HG02852 (cell line): ENCODE measurements around the gene TBL1XR1.

Experiments
- ATAC-seq: cut with Tn5 transposase; IDR thresholded peaks from one replicate; pipeline ENCODE4 v1.9.1; 2021; ENCODE audit warnings: mild to moderate bottlenecking, moderate library complexity; ENCODE audit not compliant: unreplicated experiment

Gene TBL1XR1

GRCh38 chr3:177197041-177197726 lies at the start of gene TBL1XR1:
TSS of gene TBL1XR1 (minus strand) at chr3:177197482. CDS start at chr3:177064977, 132,505 bp downstream.
- peak; percentile 45 for ATAC-seq

- ATAC-seq, result no peak
These were observed 48.0 kb upstream of the TBL1XR1 start for GRCh38 chr3:177245250-177245649.

GRCh38 chr3:177244606-177245005 lies 47.3 kb upstream of the TBL1XR1 start:
- no peak for ATAC-seq

GRCh38 chr3:177238686-177239216 lies 41.5 kb upstream of the TBL1XR1 start:
- no peak for ATAC-seq

GRCh38 chr3:177237206-177237605 lies 39.9 kb upstream of the TBL1XR1 start:
- no peak for ATAC-seq

GRCh38 chr3:177236704-177237103 lies 39.4 kb upstream of the TBL1XR1 start:
- ATAC-seq, result no peak

GRCh38 chr3:177234121-177234520 lies 36.8 kb upstream of the TBL1XR1 start:
- no peak for ATAC-seq

GRCh38 chr3:177231242-177231641 lies 34.0 kb upstream of the TBL1XR1 start:
- no peak for ATAC-seq

- no peak for ATAC-seq
These were observed 33.4 kb upstream of the TBL1XR1 start for GRCh38 chr3:177230641-177231040.

GRCh38 chr3:177229791-177230190 lies 32.5 kb upstream of the TBL1XR1 start:
- no peak for ATAC-seq

GRCh38 chr3:177228601-177229190 lies 31.4 kb upstream of the TBL1XR1 start:
- no peak for ATAC-seq

GRCh38 chr3:177224414-177224813 lies 27.1 kb upstream of the TBL1XR1 start:
- ATAC-seq, result no peak

- no peak for ATAC-seq
These were observed 24.5 kb upstream of the TBL1XR1 start for GRCh38 chr3:177221744-177222143.

GRCh38 chr3:177220136-177220974 lies 23.1 kb upstream of the TBL1XR1 start:
- ATAC-seq, result no peak

- ATAC-seq, result no peak
These were observed 16.7 kb upstream of the TBL1XR1 start for GRCh38 chr3:177213801-177214535.

- no peak for ATAC-seq
These were observed 15.5 kb upstream of the TBL1XR1 start for GRCh38 chr3:177212756-177213155.

- ATAC-seq, result no peak
These were observed 15.0 kb upstream of the TBL1XR1 start for GRCh38 chr3:177212278-177212610.

- no peak for ATAC-seq
These were observed 14.4 kb upstream of the TBL1XR1 start for GRCh38 chr3:177211503-177212277.

- no peak for ATAC-seq
These were observed 13.6 kb upstream of the TBL1XR1 start for GRCh38 chr3:177210744-177211502.
